GM19023 (cell line): ENCODE data around the gene PHKB.

Experiments used
- ATAC-seq: cut with Tn5 transposase; IDR thresholded peaks from one replicate; pipeline ENCODE4 v1.9.1; 2021; ENCODE audit warnings: mild to moderate bottlenecking, moderate library complexity; ENCODE audit not compliant: unreplicated experiment

Gene PHKB

GRCh38 chr16:47719713-47720112 is 258.6 kb downstream of the PHKB start:
- no peak for ATAC-seq

GRCh38 chr16:47721006-47721637 is 260.0 kb downstream of the PHKB start:
- no peak for ATAC-seq

- no peak for ATAC-seq
These were observed 260.9 kb downstream of the PHKB start for GRCh38 chr16:47722046-47722445.

- no peak for ATAC-seq
These were observed 263.1 kb downstream of the PHKB start for GRCh38 chr16:47724115-47724785.

GRCh38 chr16:47725188-47725695 is 264.1 kb downstream of the PHKB start:
- no peak for ATAC-seq

- ATAC-seq, result no peak
These were observed 265.0 kb downstream of the PHKB start for GRCh38 chr16:47726031-47726675.

GRCh38 chr16:47727131-47727530 is 266.0 kb downstream of the PHKB start:
- ATAC-seq, result no peak

- ATAC-seq, result no peak
These were observed 267.1 kb downstream of the PHKB start for GRCh38 chr16:47728205-47728604.

GRCh38 chr16:47729701-47730100 is 268.6 kb downstream of the PHKB start:
- no peak for ATAC-seq

- no peak for ATAC-seq
These were observed 270.1 kb downstream of the PHKB start for GRCh38 chr16:47731252-47731651.

- ATAC-seq, result no peak
These were observed 271.0 kb downstream of the PHKB start for GRCh38 chr16:47732122-47732521.

- no peak for ATAC-seq
These were observed 271.5 kb downstream of the PHKB start for GRCh38 chr16:47732523-47733111.

GRCh38 chr16:47734081-47734857 is 273.1 kb downstream of the PHKB start:
- ATAC-seq, result no peak

GRCh38 chr16:47734987-47735594 is 274.0 kb downstream of the PHKB start:
- no peak for ATAC-seq

- no peak for ATAC-seq
These were observed 289.2 kb downstream of the PHKB start for GRCh38 chr16:47750371-47750770.
